ENCODE data around the gene PRDM15.

GRCh38 chr21:41898998-41899397 lies 19.9 kb upstream of the PRDM15 start:
- TF ChIP-seq POLR2AphosphoS5 (IDR thresholded peaks at IDR 0.05; ENCODE audit: low read depth, low read length) (no peak), POLR2A (IDR thresholded peaks at IDR 0.05; ENCODE audit: low read depth, low read length) (no peak), POU2F2 (IDR thresholded peaks at IDR 0.05; ENCODE audit: low read depth, low read length) (no peak), TAF1 (IDR thresholded peaks at IDR 0.05; ENCODE audit: low read depth, low read length) (no peak), SPI1 (IDR thresholded peaks at IDR 0.05; ENCODE audit: low read depth, low read length) (no peak)

Data from GM12891 (cell line).